Activated T-cell treated with anti-CD3 and anti-CD28 coated beads for 24 hours (primary cell): ENCODE results near the gene STRA6.

ENCODE experiments used
- DNase-seq: peaks from one replicate; pipeline ENCODE4 v3.0.0-alpha.2; 2020; ENCODE audit warnings: low read depth

Gene STRA6, protein sequence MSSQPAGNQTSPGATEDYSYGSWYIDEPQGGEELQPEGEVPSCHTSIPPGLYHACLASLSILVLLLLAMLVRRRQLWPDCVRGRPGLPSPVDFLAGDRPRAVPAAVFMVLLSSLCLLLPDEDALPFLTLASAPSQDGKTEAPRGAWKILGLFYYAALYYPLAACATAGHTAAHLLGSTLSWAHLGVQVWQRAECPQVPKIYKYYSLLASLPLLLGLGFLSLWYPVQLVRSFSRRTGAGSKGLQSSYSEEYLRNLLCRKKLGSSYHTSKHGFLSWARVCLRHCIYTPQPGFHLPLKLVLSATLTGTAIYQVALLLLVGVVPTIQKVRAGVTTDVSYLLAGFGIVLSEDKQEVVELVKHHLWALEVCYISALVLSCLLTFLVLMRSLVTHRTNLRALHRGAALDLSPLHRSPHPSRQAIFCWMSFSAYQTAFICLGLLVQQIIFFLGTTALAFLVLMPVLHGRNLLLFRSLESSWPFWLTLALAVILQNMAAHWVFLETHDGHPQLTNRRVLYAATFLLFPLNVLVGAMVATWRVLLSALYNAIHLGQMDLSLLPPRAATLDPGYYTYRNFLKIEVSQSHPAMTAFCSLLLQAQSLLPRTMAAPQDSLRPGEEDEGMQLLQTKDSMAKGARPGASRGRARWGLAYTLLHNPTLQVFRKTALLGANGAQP

DNA sequence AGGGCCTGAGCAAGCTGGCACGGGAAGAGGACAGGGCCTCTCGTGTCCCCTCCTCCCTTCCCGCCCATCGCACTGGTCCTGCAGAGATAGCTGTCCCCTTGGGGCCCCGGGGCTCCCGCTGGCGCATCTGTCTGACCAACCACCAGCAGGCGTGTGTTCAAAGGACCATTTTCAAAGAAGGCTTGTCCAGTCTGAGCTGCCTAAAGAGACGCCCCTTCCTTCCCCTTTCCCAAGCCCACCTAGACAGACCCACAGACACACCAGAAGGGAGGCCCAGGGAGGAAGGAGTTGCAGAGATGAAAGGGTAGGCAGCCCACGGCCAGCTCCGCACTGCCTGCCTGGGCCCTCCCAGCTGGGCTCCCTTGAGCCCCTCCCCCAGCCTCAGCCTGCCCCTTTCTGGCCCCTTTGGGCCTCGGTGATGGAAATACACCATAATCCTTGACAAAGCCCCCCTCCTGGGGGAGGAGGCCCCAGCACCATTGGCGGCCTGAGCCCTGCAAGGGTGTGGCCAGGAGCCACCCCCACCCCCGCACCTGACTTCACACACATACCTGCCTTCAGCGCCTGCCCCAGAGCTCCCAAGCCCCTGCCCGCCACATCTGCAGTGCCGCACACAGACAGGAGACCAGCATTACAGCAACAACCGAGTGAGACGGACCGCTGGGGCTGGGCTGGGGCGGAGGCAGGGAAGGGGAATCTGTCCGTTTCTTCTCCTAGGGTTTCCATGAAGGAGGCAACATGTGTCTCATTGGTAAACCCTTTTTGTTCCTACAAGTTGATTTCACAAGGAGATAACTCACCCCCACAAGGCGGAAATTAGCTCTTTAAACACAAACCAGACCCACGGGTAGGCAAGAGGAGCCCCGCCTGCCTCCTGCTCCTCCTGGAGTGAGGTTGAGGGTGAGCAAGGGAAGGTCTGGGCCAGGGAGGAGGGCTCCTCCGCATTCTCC, at the start of gene STRA6:
Gene STRA6 (minus strand): TSS at position 336 of the 950 bp plus-strand sequence. CDS start 520 bp downstream, outside the sequence.
- DNase-seq, result no peak

DNA sequence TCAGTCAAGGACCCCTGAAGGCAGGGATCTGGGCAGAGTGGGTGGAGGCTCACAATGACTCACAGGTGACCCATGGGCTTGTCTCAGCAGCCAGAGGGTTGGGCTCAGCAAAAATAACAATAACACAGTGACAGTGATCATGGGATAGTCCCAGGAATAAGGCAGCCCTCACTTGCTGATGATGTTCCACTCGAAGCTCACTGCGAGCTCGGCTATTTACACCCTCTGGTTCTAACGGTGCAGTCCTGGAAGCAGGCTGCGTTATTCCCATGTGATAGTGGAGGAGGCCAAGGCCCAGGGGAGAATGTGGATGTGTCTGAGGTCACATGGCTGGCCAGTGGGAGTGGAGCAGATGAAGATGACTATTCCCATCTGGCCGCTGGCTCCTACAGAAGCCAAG, 49.7 kb upstream of the STRA6 start:
- DNase-seq, result no peak

- DNase-seq, result no peak
Observed at GRCh38 chr15:74251131-74251811, 48.7 kb upstream of the STRA6 start.

DNA sequence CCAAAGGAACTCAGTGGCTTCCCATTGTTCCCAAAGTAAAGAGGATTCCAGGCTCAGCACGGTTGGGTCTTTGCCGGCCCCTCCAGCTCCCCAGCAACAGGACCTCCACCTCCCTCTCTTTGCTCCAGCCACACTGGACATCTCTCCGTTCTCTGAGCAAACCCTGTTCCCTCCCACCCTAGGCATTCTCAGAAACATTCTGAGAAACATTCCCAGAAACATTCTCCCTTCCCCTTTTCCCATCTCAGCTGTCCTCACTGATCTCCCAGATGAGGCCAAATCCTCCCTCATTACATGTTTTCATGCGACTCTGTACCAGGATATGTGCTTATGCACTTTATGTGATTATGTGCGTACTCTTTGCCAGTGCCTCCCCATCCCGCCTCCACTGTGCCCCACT, 47.7 kb upstream of the STRA6 start:
- no peak for DNase-seq

DNA sequence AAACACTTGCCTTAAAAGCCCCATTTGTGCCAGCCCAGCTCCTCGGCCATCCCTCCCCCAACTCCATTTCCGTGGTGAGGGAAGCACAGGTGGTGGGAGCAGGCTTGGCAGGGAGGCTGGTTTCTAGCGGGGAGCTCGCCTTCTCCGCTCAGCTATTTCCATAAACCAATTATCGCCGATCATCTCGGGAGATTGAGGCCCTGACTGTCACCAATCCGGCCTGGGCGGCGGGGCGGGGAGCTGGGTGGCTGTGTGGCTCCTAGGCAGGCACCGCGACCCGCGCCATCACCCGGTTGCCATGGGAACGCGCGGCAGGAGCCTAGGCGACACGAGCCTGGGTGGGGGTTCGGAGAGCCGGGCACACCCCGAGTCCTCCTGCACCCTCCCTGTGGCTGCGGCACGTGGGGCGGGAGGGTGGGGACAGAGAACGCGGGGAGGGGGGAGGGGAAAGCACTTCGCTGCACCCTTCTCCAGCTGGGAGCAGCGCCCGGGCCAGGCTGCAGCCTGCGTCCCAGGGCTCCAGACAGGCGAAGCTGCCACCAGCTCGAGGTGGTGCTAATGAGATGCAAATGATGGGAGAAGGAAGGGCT, 42.9 kb upstream of the STRA6 start:
- DNase-seq, result no peak

- no peak for DNase-seq
Observed at GRCh38 chr15:74244822-74245341, 42.3 kb upstream of the STRA6 start.

GRCh38 chr15:74243431-74243830, 40.8 kb upstream of the STRA6 start:
- DNase-seq, result no peak

- no peak for DNase-seq
Observed at GRCh38 chr15:74242441-74243185, 40.0 kb upstream of the STRA6 start.

DNA sequence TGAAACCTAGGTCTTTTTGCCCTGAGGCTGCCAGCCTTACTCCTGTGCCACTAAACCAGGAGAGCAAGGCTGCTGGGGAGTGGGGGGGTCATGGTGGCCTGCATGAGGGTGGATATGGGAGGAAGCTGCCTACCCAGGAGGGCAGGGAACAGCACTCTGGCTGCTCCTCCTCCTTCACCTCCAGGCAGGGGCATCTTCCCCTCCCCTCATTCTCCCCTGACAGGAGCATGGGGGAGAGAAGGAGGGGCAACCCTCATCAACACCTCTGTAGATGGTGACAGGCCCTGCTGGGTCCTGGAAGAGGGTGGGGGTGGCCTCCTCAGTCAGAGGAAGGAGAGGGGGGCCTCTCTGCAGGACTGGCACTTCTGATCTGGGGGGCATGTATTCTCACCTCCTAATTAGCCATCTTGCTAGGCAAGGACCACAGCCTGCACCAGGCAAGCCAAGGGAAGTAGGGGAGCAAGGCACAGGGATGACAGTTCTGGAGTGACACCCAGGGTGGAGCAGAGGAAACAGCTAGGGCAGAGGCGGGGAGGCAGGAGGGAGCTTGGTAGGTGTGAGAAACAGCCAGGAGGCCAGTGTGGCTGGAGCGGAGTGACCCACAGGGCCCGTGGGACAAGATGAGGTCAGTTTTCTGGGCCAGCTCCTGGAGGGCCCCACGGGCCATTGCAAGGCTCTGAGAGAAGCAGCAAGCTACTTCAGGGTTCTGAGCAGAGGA, 38.5 kb upstream of the STRA6 start:
- no peak for DNase-seq

DNA sequence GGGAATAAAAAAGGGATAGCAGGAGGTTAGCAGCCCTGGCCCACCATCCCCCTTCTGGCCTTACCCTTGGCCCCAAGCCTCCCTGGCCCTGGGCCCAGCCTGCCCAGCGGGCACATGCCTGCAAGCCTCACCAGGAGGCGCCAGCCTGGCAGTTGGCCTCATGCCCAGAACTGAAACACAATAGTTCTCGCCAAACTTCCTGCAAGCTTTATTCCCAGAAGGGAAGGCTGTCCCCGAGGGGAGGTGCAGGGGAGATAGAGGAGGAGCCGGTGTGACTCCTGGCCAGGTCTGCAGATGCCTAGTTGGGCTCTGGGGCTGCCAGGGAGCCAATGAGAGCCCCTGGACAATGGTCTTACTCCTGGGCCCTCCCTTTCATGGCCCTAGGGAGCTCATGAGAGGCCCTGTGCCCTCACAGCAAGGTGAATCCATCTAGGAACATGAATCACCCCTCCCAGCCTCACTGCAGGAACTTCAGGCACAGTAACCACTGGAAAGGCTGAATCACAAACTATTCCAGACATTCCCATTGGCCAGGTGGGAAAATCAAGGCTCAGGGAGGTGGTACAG, 37.5 kb upstream of the STRA6 start:
- DNase-seq, result no peak

- no peak for DNase-seq
Observed at GRCh38 chr15:74239051-74239705, 36.6 kb upstream of the STRA6 start.

DNA sequence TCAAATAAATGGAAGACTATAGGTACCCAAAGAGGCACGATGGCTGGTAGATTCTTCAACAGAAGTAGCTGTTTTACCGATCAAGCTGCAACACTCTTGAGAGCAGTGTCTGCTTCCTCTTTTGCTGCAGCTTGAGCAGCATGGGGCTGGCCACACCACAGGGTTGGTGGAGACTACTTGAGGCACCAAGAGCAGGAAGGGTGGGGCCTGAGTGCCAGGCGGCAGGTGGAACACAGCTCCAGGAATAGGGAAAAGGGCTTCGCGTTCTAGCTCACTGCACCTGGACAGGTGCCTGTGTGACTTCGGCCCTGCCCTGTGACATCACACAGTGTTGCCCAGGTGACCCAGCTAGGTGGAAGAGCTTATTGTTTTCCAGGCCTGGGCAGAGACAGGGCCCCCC, 33.4 kb upstream of the STRA6 start, which contains the start of gene CCDC33:
Gene CCDC33 (plus strand): TSS at position 365 of the 400 bp plus-strand sequence. CDS start 394 bp downstream, outside the sequence.
- no peak for DNase-seq

DNA sequence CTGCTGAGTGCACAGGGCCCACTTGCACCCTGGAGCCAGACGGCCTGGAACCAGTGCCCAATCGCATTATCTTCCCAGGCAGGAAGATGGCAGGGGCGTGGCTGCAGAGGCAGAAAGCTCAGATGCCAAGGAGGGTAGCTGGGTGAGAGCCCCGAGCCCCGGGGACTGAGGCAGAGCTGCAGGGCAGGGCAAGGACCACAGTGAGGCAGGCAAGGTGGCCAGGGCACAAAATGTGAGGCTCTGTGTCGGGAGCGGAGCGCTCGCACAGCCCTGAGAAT, 31.9 kb upstream of the STRA6 start:
- no peak for DNase-seq

DNA sequence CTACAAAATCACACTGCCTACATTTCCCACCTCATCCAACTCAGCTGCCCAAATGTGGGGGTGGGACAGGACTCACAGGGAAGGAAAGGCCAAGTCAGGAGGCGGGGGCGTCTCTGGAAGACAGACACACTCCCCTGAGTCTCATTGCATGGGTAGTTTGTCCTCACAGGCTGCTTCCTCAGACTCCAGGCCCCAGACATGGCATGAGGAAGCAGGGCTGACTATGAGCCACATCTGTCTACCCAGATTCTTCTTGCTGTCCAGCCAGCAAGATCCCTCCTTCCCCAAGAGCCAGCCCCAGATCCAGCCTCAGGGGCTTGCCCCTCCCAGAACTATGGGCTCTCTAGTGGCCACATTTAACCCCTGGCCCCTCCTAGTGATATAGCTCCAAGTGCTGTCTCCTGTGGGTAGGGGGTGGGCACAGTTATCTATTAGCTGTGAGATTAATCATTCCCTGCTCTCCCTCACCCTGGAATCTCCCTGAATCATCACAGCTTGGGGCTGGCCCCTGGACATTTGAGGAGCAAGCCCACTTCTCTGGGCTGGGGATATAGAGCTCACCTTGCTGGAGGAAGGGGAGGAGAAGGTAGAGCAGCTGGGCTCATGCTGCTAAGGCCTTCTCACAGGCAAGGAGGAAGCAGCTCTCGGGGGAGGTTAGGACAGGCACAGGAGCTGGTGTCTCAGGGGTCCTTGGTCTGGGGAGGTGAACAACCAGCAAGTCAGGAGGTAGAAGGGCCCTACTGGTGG, 31.4 kb upstream of the STRA6 start:
- no peak for DNase-seq

DNA sequence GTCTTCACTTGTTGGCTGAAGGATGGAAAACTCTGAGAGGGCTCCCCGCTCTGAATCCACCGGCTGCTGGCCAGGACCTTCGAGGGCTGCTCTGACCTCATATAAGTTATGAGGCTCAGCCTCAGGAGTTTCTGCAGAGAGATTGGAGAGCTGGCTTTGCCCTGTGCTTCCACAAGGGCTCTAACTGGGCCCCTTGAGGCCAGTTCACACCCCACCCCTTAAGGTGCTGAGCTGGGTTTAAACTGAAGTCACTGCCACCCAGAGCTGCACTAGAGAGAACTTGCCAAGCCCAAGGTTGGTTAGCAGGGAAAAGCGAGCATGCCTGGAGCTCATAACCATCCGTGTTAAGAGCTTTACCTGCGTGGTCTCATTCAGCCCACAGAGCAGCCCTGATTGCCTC, 30.8 kb upstream of the STRA6 start:
- DNase-seq, result no peak

DNA sequence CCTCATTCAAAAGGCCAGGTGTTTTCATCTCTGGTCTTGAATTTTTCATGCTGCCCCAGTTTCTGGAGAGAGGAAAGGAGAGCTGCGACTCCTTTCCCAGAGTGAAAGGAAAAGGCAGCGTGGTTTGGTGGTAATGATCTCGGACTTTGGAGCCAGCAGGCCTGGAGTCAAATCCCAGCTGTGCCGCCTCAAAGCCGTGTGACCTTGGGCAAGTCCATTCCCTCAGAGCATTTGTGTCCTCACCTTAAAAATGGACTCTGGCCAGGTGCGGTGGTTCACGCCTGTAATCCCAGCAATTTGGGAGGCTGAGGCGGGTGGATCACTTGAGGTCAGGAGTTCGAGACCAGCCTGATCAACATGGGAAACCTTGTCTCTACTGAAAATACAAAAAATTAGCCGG, 28.9 kb upstream of the STRA6 start:
- DNase-seq, result no peak

GRCh38 chr15:74229686-74230085, 27.1 kb upstream of the STRA6 start:
- no peak for DNase-seq

DNA sequence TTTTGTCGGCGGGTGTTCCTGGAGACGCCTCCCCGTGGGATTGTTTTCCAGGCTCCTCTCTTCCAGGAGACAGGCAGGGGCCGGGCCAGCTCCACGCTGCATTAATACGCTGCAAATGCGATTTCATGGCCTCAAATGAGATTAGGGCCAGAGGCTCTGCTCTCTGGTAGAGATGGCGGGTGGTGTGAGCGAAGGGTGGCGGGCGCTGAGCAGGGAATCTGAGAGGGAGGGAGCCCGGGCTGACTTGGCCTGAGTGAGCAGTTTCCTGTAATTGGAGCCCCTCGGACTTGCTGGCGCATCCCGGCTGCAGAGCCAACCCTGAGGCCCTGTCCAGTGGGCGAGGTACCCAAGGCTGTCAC, 26.1 kb upstream of the STRA6 start:
- no peak for DNase-seq
